GM18511 (cell line): Measurements from ENCODE around the gene PIAS4.
"Not testable (repeated sequence)": the region's sequence is repeated elsewhere in the genome, so short reads cannot be mapped to it uniquely, and the experiment has no call there.

Experiments used
- ATAC-seq: cut with Tn5 transposase; IDR thresholded peaks from one replicate; pipeline ENCODE4 v1.9.1; 2021; ENCODE audit warnings: mild to moderate bottlenecking, moderate library complexity; ENCODE audit not compliant: unreplicated experiment

PIAS4 gene

DNA sequence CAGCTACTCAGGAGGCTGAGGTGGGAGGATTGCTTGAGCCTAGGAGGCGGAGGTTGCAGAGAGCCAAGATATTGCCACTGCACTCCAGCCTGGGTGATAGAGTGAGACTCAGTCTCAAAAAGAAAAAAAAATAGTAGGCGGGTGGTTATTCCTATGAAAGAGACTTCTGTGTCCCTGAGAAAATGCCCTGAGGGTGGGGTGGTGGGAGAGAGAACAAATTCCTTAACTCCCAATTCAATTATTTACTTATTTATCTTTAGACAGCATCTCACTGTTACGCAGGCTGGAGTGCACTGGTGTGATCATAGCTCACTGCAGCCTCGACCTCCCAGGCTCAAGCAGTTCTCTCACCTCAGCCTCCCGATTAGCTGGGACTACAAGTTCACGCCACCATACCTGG, 11.9 kb upstream of the PIAS4 start:
- no peak for ATAC-seq

DNA sequence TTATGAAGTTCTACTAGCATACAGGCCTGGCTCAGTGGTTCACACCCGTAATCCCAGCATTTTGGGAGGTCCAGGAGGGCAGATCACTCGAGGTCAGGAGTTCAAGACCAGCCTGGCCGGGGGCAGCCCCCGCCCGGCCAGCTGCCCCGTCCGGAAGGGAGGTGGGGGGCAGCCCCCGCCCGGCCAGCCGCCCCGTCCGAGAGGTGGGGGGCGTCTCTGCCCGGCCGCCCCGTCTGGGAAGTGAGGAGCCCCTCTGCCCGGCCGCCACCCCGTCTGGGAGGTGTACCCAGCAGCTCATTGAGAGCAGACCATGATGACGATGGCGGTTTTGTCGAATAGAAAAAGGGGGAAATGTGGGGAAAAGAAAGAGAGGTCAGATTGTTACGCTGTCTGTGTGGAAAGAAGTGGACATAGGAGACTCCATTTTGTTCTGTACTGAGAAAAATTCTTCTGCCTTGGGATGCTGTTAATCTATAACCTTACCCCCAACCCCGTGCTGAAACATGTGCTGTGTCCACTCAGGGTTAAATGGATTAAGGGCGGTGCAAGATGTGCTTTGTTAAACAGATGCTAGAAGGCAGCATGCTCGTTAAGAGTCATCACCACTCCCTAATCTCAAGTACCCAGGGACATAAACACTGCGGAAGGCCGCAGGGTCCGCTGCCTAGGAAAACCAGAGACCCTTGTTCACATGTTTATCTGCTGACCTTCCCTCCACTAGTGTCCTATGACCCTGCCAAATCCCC, 8.7 kb upstream of the PIAS4 start:
- ATAC-seq: not testable (repeated sequence)

DNA sequence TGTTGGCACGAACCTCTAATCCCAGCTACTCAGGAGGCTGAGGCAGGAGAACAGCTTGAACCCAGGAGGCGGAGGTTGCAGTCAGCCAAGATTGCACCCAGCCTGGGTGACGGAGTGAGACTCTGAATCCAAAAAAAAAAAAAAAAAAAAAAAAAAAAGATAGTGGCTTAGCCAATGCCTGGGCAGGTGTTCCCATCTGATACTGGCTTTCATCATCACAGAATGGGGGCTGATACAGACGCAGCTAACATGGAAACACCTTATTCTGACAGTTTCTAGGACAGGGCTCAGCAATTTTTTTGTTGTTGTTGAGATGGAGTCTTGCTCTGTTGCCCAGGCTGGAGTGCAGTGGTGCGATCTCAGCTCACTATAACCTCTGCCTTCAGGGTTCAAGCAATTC, 6.7 kb upstream of the PIAS4 start:
- ATAC-seq: not testable (repeated sequence)

DNA sequence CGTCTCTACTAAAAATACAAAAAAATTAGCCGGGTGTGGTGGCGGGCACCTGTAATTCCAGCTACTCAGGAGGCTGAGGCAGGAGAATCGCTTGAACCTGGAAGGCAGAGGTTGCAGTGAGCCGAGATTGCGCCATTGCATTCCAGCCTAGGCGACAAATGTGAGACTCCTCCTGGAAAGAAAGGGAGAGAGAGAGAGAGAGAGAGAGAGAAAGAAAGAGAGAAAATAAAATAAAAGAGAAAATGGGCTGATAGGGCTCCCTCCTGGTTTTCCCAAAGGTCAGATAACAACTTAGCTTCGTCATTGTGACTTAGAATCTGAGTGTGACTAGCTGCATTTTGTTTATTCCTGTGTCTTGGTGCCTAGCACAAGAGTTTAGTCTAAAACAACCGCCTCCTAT, 2.1 kb upstream of the PIAS4 start:
- ATAC-seq: not testable (repeated sequence)

GRCh38 chr19:4007836-4008539, 452 bp downstream of the PIAS4 start:
- ATAC-seq: peak; percentile 27

GRCh38 chr19:4009990-4010807, 2.7 kb downstream of the PIAS4 start:
- no peak for ATAC-seq

DNA sequence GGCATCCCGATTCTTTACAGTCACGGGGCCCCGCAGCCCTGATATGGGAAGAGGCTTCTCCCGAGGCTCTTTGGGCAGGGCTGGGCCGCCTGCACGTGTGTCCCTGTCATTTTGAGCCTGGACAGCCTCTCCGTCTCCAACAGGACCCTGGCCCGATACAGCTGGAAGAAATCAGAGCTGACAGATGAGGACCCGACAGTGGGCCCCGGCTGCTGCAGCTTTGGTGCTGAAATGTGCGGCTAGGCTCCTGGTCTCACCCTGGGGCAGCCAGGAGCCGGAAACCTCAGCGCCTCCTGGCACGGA, 3.2 kb downstream of the PIAS4 start:
- no peak for ATAC-seq

DNA sequence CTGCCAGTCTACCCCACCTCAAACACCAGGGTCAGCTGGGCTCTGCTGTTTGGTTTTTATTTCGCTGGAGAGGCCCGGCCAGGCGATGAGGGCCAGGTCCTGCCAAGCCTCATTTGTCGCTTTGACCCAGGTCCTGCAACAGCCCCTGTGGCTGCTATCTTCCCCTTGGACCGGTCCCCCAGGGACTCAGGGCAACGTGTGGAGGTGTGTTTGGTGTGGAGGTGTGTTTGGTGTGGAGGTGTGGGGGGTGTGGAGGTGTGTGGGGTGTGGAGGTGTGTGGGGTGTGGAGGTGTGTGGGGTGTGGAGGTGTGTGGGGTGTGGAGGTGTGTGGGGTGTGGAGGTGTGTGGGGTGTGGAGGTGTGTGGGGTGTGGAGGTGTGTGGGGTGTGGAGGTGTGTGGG, 3.9 kb downstream of the PIAS4 start:
- ATAC-seq: not testable (repeated sequence)

- no peak for ATAC-seq
These were observed 4.8 kb downstream of the PIAS4 start for GRCh38 chr19:4012092-4012974.

DNA sequence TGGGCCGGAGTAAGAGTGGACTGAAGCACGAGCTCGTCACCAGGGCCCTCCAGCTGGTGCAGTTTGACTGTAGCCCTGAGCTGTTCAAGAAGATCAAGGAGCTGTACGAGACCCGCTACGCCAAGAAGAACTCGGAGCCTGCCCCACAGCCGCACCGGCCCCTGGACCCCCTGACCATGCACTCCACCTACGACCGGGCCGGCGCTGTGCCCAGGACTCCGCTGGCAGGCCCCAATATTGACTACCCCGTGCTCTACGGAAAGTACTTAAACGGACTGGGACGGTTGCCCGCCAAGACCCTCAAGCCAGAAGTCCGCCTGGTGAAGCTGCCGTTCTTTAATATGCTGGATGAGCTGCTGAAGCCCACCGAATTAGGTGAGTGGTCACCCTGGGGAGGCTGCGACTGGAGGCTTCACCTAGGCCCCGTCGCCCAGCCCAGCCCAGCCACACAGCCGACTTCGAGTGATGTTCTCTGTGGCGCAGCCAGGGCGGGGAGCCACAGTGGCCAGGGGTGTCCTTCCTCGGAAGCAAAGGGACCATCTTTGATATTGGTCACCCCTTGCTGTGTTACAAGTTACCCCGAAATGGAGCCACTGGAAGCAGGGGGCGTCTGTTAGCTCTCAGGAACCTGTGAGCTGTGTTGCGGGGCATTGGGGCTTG, 5.6 kb downstream of the PIAS4 start:
- ATAC-seq: no peak

- ATAC-seq: no peak
These were observed 6.5 kb downstream of the PIAS4 start for GRCh38 chr19:4013886-4014540.

DNA sequence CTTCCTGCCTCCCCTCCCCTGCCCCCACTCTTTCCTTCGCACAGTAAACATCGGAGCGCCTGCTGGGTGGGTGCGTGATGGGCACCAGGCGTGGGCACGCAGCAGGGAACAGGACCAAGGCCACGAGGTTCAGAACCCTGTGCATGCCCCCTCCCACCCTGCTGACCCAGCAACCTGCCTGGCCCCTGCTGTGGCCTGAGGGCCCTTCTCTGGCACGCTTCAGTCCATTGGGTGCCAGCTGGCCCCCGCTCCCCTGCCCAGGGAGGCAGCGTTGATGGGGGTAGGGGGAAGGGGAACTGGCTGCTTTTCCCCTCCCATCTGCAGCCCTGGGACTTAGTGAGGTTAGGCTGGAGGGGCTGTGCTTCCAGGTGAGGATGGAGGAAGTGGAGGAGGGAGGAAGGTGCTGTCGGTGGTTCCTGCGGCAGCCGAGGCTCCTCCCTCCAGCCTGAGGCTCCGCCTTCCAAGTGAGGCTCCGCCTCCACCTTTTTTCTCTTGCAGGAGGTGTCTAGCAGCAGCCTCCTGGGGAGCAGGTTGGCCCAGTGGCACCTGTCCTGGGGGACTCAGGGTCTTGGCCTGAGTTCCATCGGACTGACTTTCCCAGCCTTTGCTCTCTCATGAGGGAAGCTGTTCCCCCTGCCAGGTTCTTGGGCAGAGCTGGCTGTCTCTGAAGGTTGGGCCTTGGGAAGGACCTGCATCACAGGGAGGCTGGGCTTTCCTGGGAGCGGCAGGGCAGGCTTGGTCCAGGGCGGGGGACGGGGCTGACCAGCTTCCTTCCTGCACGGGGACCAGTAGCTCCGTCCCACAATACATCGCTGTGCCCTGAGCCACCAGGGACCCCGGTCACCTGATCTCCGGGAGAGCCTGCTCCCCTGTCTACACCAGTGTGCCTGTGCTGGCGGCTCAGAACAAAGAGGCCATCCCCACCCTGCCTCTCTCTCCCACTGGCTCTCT, 7.3 kb downstream of the PIAS4 start:
- no peak for ATAC-seq

- no peak for ATAC-seq
These were observed 8.3 kb downstream of the PIAS4 start for GRCh38 chr19:4015705-4016402.

DNA sequence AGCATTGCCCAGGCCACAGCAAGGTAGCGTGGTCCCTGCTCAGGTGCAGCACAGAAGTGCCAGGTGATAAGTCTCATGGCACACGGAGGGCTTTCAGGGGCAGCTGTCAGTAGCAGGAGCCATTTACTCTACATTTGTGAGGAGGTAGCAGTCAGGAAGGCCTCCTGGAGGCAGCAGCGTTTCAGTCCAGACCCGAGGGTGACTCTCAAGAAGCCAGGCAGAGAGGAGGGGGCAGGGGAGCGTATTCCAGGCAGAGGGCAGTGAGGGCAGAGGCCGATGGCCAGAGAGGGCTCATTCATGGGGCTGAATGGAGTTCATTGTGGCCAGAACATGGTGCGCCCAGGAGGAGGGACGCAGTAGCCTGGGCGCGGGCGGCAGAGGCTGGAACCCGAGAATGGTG, 8.9 kb downstream of the PIAS4 start:
- no peak for ATAC-seq

- ATAC-seq: no peak
These were observed 9.5 kb downstream of the PIAS4 start for GRCh38 chr19:4016903-4017638.

- ATAC-seq: no peak
These were observed 10.6 kb downstream of the PIAS4 start for GRCh38 chr19:4018140-4018613.

- no peak for ATAC-seq
These were observed 11.4 kb downstream of the PIAS4 start for GRCh38 chr19:4018775-4019504.
